ENCODE results near the gene SORT1.

The SORT1 gene

GRCh38 chr1:109272831-109273547 lies 124.7 kb downstream of the SORT1 start:
- no peak for DNase-seq (ENCODE audit: low spot score)

- no peak for DNase-seq (ENCODE audit: low spot score)
Observed at GRCh38 chr1:109272021-109272799, 125.5 kb downstream of the SORT1 start.

- DNase-seq (ENCODE audit: low spot score) = no peak
Observed at GRCh38 chr1:109271458-109271857, 126.3 kb downstream of the SORT1 start.

- no peak for DNase-seq (ENCODE audit: low spot score)
Observed at GRCh38 chr1:109270623-109271317, 126.9 kb downstream of the SORT1 start.

- no peak for DNase-seq (ENCODE audit: low spot score)
Observed at GRCh38 chr1:109269981-109270622, 127.6 kb downstream of the SORT1 start.

DNA sequence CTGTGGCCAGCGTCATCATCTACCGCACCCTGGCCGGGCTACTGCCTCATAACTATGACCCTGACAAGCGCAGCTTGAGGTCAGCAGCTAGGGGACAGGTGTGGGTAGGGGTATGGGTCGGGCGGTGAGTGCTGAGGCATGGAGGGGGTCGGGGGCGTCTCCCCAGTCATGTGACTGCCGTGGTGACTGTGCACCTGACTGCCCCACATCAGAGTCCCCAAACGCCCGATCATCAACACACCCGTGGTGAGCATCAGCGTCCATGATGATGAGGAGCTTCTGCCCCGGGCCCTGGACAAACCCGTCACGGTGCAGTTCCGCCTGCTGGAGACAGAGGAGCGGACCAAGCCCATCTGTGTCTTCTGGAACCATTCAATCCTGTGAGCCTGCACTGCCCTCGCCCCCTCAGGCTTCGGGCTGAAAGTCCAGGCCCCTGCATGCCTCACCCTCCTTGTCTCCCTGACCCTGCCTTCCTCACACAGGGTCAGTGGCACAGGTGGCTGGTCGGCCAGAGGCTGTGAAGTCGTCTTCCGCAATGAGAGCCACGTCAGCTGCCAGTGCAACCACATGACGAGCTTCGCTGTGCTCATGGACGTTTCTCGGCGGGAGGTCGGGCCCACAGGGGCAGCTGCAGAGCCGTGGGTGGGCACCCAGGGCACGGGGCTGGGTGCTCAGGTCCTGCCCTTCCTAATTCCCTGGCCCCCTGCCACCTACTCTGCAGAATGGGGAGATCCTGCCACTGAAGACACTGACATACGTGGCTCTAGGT lies 128.3 kb downstream of the SORT1 start:
- DNase-seq (ENCODE audit: low spot score) = no peak

DNA sequence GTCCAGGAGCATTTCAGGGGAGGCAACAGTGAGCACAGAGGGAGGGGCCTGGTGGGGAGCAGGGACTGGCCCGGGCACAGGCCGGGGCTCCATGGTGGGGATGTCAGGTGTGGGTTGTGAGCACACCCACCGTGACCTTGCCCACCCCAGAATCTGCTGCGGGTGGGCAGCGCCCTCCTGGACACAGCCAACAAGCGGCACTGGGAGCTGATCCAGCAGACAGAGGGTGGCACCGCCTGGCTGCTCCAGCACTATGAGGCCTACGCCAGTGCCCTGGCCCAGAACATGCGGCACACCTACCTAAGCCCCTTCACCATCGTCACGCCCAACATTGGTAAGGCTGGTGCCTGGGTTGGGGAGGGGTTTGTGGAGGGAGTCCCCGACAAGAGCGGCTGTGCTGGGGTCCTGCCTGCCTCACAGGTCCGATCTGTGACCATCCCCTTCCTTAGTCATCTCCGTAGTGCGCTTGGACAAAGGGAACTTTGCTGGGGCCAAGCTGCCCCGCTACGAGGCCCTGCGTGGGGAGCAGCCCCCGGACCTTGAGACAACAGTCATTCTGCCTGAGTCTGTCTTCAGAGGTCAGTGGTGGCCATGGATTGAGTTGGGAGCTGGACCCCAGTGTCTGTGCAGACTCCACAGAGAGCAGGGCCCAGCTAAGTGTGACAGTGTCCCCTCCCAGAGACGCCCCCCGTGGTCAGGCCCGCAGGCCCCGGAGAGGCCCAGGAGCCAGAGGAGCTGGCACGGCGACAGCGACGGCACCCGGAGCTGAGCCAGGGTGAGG lies 129.1 kb downstream of the SORT1 start:
- DNase-seq (ENCODE audit: low spot score) = no peak

DNA sequence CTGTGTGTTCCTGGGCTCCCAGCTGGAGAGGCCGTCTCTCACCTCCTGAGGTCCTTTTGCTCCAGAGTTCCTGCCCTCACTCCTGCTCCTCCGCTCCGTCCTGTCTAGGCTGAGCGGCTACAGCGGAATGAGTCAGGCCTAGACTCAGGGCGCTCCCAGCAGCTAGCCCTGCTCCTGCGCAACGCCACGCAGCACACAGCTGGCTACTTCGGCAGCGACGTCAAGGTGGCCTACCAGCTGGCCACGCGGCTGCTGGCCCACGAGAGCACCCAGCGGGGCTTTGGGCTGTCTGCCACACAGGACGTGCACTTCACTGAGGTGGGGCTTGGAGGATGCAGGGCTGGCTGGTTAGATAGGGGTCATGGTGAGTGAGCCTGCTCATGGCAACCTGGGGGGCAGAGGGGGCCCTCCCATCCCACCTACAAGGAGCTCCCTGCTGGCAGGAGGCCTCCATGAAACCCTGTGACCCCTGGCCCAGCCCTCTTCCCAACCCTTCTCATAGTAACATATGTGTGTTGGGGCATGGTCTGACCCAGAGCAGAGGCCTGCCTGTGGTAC lies 129.9 kb downstream of the SORT1 start:
- DNase-seq (ENCODE audit: low spot score) = no peak

DNA sequence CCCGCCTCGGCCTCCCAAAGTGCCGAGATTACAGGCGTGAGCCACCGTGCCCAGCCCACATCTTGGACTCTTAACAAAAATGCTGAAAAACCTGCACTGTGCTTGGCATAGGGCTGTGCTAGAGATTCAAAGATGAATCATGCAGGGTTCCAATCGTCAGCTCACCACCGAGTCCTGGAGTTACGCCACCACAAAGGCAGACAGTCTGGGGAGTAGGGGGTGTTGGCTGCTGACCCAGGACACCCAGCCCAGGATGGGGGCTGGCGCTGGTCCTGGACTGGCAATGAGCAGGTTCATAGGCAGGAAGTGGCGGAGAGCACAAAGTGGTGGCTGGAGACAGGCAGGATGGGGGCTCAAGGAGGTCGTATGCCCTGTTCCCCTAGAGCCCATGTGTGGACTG lies 130.8 kb downstream of the SORT1 start:
- no peak for DNase-seq (ENCODE audit: low spot score)

DNA sequence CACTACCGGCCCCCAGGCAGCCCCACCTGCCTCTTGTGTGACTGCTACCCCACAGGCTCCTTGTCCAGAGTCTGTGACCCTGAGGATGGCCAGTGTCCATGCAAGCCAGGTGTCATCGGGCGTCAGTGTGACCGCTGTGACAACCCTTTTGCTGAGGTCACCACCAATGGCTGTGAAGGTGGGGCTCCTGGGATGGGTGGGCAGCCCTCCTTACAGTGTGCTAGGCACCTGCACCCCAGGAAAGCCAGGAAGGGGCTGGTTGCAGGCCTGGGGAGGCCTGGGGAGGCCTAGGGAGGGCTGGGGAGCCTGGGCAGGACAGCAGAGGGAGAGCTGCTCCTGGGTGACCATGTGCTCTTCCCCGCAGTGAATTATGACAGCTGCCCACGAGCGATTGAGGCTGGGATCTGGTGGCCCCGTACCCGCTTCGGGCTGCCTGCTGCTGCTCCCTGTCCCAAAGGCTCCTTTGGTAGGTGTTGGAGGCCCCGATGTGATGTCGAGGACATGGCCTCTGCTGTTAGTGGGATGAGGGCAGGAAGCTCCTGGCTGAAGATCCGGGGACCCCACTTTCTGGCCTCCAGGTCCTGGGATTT lies 131.9 kb downstream of the SORT1 start:
- no peak for DNase-seq (ENCODE audit: low spot score)

- DNase-seq (ENCODE audit: low spot score) = no peak
Observed at GRCh38 chr1:109265016-109265415, 132.7 kb downstream of the SORT1 start.

DNA sequence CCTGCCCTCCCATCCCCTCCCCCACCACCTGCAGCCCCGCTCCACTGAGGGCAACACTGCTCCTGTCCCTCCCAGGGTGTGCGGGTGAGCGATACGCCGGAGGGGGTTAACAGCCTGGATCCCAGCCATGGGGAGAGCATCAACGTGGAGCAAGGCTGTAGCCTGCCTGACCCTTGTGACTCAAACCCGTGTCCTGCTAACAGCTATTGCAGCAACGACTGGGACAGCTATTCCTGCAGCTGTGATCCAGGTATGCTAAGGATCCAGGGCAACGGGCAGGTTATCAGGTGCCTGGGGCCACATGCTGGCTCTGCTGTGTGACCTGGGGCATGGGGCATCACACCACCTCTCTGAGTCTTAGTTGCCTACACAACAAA lies 133.4 kb downstream of the SORT1 start:
- no peak for DNase-seq (ENCODE audit: low spot score)

DNA sequence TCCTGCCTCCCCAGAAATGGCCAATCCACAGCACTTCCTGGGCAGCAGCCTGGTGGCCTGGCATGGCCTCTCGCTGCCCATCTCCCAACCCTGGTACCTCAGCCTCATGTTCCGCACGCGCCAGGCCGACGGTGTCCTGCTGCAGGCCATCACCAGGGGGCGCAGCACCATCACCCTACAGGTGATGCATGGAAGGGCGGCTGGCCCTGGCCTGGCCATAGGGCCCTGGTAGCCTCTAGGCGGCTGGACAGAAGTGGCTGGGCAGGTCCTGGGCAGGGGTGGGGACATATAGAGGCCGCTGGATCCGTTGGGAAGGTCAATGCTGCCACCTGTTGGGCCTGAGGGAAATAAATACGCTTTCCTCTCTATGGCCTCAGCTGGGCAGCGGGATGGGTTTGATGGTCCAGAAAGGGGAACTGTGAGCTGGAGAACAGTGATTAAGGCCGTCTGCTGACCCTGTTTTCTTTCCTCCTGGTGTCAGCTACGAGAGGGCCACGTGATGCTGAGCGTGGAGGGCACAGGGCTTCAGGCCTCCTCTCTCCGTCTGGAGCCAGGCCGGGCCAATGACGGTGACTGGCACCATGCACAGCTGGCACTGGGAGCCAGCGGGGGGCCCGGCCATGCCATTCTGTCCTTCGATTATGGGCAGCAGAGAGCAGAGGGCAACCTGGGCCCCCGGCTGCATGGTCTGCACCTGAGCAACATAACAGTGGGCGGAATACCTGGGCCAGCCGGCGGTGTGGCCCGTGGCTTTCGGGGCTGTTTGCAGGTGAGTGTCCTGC lies 133.9 kb downstream of the SORT1 start:
- DNase-seq (ENCODE audit: low spot score) = peak; percentile 87

- no peak for DNase-seq (ENCODE audit: low spot score)
Observed at GRCh38 chr1:109263234-109263596, 134.5 kb downstream of the SORT1 start.

DNA sequence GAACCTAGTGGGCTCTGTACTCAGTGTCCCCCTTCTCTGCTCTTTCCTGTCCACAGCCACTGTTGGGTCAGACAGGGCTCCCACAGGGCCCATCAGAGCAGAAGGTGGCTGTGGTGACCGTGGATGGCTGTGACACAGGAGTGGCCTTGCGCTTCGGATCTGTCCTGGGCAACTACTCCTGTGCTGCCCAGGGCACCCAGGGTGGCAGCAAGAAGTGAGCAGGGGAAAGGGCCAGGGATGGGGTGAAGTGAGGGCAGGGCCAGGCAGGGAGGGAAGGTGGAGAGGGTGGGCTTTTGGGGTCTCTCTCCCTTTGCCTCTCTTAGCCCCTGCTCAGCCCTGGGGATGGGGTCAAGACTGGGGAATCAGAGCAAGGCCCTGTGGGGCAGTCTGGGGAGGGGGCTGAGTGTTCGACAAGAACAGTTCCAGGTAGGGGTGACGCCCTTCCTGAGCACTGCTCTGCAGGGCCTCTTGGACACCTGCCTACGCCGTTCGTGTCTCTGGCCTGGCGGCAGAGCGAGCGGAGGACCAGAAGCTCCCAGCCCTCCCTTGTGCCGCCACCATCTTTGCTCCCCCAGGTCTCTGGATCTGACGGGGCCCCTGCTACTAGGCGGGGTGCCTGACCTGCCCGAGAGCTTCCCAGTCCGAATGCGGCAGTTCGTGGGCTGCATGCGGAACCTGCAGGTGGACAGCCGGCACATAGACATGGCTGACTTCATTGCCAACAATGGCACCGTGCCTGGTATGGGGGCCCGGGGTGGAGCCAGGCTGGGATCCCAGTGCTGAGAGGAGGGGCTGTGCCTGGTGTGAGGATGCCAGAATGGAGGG lies 135.3 kb downstream of the SORT1 start:
- DNase-seq (ENCODE audit: low spot score) = no peak

- DNase-seq (ENCODE audit: low spot score) = no peak
Observed at GRCh38 chr1:109261578-109261977, 136.1 kb downstream of the SORT1 start.

- no peak for DNase-seq (ENCODE audit: low spot score)
Observed at GRCh38 chr1:109261006-109261405, 136.7 kb downstream of the SORT1 start.
